Gastrocnemius medialis (tissue), 4 donors: ENCODE data around the gene ELMO1. TPM values are rescaled to one million over a fixed set of nuclear protein-coding genes. Genes with fewer than 3 reads are reported as not detected.

Source experiments
- ATAC-seq, 2 donors: fragments of 150-250 bp; one replicate each; pipeline ENCODE4 v1.9.1; 2016
- DNase-seq, 2 donors: peaks; one replicate each; pipeline ENCODE4 v3.0.0-alpha.2; 2019
- H3K27ac ChIP-seq, 4 donors: fragments of 200-600 bp; sonication (generic); 1 replicate in 1 of 4; 2 replicates in 3 of 4; pipeline ENCODE4 v1.5.1; 2016 to 2018; ENCODE audit warnings: mild to moderate bottlenecking in 2 of 4, moderate library complexity in 1 of 4
- H3K27me3 ChIP-seq, 3 donors: fragments of 200-600 bp; sonication (generic) in 2 of 3; 1 replicate in 1 of 3; 2 replicates in 2 of 3; pipeline versions ENCODE4 v1.5.1 to v1.6.0; 2016 to 2019; ENCODE audit warnings: mild to moderate bottlenecking in 1 of 3, moderate library complexity in 1 of 3
- H3K36me3 ChIP-seq, 2 donors: fragments of 200-600 bp; sonication (generic) in 1 of 2; one replicate each; pipeline ENCODE4 v1.5.1; 2017 to 2018
- H3K4me1 ChIP-seq, 2 donors: fragments of 200-600 bp; sonication (generic) in 1 of 2; one replicate each; pipeline ENCODE4 v1.5.1; 2016 to 2017; ENCODE audit warnings: mild to moderate bottlenecking in 2 of 2
- H3K4me3 ChIP-seq, 4 donors: fragments of 200-600 bp; sonication (generic) in 3 of 4; 1 replicate in 1 of 4; 2 replicates in 3 of 4; pipeline ENCODE4 v1.5.1; 2016 to 2019; ENCODE audit warnings: mild to moderate bottlenecking in 2 of 4
- H3K9me3 ChIP-seq, 3 donors: fragments of 200-600 bp; sonication (generic) in 2 of 3; 1 replicate in 1 of 3; 2 replicates in 2 of 3; pipeline ENCODE4 v1.5.1; 2016 to 2019
- POLR2A ChIP-seq, 2 donors: fragments of 450-650 bp; IDR thresholded peaks; one replicate each; pipeline ENCODE4 v1.6.1; 2017; ENCODE audit warnings: antibody characterized with exemption in 2 of 2, mild to moderate bottlenecking in 2 of 2, moderate library complexity in 2 of 2
- in situ Hi-C, 4 donors: fragments of 200-750 bp; cut with MboI; loops; one replicate each; pipeline versions ENCODE4 v1.15.0 to v1.8.0; 2017; ENCODE audit warnings: low sequenced_read_pairs in 4 of 4
- intact Hi-C: fragments of 100-400 bp; cut with DNase I; formaldehyde crosslinking; loops from one replicate; pipeline ENCODE4 v1.15.1; 2023; ENCODE audit warnings: low total_unique reads
- total RNA-seq, 4 donors: library from RNA; depleted of rRNA; stranded (reverse); fragments of >200 nt; gene quantifications; one replicate each; pipeline versions ENCODE4 v1.1.0 to v1.2.3, GENCODE V29; 2016
- TF ChIP-seq, protein P1 (sequence below), 5 experiments: fragments of 450-650 bp in 3 of 5; fragments of 200-600 bp in 2 of 5; sonication (generic) in 2 of 5; IDR thresholded peaks in 4 of 5; conservative IDR thresholded peaks in 1 of 5; 1 replicate in 4 of 5; 2 replicates in 1 of 5; pipeline ENCODE4 v1.5.1; 2016 to 2019; ENCODE audit warnings: antibody characterized with exemption in 5 of 5, mild to moderate bottlenecking in 3 of 5, moderate library complexity in 3 of 5

ELMO1 gene
- total RNA-seq, 4 donors from 2014 or later: 8.4 to 18.9 (median 14.6) TPM

GRCh38 chr7:36871863-36872262 lies 576.8 kb downstream of the ELMO1 start:
- no peak for TF ChIP-seq POLR2A (IDR thresholded peaks at IDR 0.05)
- TF ChIP-seq, protein P1, sequence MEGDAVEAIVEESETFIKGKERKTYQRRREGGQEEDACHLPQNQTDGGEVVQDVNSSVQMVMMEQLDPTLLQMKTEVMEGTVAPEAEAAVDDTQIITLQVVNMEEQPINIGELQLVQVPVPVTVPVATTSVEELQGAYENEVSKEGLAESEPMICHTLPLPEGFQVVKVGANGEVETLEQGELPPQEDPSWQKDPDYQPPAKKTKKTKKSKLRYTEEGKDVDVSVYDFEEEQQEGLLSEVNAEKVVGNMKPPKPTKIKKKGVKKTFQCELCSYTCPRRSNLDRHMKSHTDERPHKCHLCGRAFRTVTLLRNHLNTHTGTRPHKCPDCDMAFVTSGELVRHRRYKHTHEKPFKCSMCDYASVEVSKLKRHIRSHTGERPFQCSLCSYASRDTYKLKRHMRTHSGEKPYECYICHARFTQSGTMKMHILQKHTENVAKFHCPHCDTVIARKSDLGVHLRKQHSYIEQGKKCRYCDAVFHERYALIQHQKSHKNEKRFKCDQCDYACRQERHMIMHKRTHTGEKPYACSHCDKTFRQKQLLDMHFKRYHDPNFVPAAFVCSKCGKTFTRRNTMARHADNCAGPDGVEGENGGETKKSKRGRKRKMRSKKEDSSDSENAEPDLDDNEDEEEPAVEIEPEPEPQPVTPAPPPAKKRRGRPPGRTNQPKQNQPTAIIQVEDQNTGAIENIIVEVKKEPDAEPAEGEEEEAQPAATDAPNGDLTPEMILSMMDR (IDR thresholded peaks at IDR 0.05 in 4 of 5, conservative IDR thresholded peaks at IDR 0.05 in 1 of 5): no peak
- in situ Hi-C loops (no loop called here), intact Hi-C loops (no loop called here)
- Histone ChIP-seq H3K4me3 (no peak overlapping the region), H3K27ac (no peak overlapping the region), H3K27me3 (no peaks in the 10 kb centered on the region), H3K36me3 (no peaks in the 10 kb centered on the region), H3K9me3 (no peaks in the 10 kb centered on the region), H3K4me1 (no peaks in the 10 kb centered on the region)
- DNase-seq: no peak
- no peak for ATAC-seq

DNA sequence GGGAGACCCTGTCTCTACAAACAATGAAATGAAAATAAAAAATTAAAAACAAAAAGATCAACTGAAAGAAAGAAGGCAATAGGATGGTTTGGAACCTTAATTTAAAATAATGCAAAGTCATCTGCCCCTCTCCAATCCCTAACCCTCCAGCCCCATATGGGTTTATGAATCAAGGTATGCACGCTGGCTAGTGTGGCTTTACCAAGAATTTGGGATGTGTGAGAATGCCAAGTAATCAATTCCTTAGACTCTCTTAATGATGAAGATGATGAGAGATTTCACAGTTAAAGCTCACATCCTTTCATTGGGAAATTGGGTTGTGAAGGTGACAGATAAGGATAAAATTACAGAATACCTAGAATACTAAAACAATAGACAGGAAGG lies 577.3 kb downstream of the ELMO1 start:
- H3K4me1 ChIP-seq: no peaks in the 10 kb centered on the region
- no peak for DNase-seq
- no peaks in the 10 kb centered on the region for H3K27me3 ChIP-seq
- no peak overlapping the region for H3K4me3 ChIP-seq
- intact Hi-C loops (no loop called here), in situ Hi-C loops (no loop called here)
- no peak for TF ChIP-seq POLR2A (IDR thresholded peaks at IDR 0.05)
- TF ChIP-seq, protein P1 (IDR thresholded peaks at IDR 0.05 in 4 of 5, conservative IDR thresholded peaks at IDR 0.05 in 1 of 5): no peak
- H3K9me3 ChIP-seq: no peaks in the 10 kb centered on the region
- H3K27ac ChIP-seq: no peak overlapping the region
- ATAC-seq: no peak
- H3K36me3 ChIP-seq: no peaks in the 10 kb centered on the region

GRCh38 chr7:36870625-36871354 lies 577.9 kb downstream of the ELMO1 start:
- DNase-seq (no peak), ATAC-seq (no peak)
- intact Hi-C loops: no loop called here
- TF ChIP-seq, protein P1 (IDR thresholded peaks at IDR 0.05 in 4 of 5, conservative IDR thresholded peaks at IDR 0.05 in 1 of 5): no peak
- TF ChIP-seq POLR2A (IDR thresholded peaks at IDR 0.05): no peak
- no peaks in the 10 kb centered on the region for H3K9me3 ChIP-seq
- H3K4me3 ChIP-seq: no peak overlapping the region
- in situ Hi-C loops: no loop called here
- H3K4me1 ChIP-seq: no peaks in the 10 kb centered on the region
- no peaks in the 10 kb centered on the region for H3K27me3 ChIP-seq
- no peaks in the 10 kb centered on the region for H3K36me3 ChIP-seq
- no peak overlapping the region for H3K27ac ChIP-seq

DNA sequence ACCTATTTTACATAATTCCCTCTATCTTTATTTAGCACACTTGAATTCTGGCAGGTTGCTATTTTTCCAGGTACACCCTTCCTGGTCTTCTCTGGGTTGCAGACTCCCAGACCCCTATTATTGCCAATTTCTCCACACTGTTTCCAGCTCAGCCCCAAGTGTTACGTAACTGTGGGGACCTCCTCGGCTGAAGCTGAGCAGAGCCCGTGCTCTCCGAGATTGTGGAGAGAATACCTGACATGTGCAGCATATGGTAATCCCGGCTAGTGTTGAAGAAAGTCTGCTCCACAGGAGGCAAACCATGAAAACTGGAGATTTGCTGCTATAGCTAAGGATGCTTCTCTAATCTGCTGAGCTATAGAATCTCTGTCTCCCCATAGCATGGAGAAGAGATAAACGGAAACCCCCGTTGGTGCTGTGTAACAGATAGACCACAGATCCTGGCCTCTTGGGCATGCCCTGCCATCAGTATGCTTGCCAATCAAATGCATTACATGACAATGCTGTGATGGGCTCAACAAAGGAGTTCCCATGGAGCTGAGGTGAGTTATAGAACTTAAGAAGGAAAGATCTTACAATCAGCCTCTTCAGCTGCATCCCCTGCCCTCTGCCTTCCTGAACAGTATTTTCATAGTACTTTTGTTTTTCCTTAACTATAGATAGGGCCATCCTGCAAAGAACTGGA lies 579.8 kb downstream of the ELMO1 start:
- DNase-seq: no peak
- intact Hi-C loops (no loop called here), in situ Hi-C loops (no loop called here)
- Histone ChIP-seq H3K4me3 (no peak overlapping the region), H3K27me3 (no peaks in the 10 kb centered on the region), H3K9me3 (no peaks in the 10 kb centered on the region), H3K4me1 (no peaks in the 10 kb centered on the region), H3K36me3 (no peaks in the 10 kb centered on the region), H3K27ac (no peak overlapping the region)
- TF ChIP-seq, protein P1 (IDR thresholded peaks at IDR 0.05 in 4 of 5, conservative IDR thresholded peaks at IDR 0.05 in 1 of 5): no peak
- no peak for ATAC-seq
